NCI-H2081 treated with DMSO at 0.1 percent for 48 hours (cell line): ENCODE data around the gene CBX8.

Experiments used
- DNase-seq: peaks from one replicate; lab custom pipeline; 2025; lab: John Stamatoyannopoulos, UW

CBX8 gene

GRCh38 chr17:79792984-79793923 lies 3.6 kb downstream of the CBX8 start:
- no peak for DNase-seq

GRCh38 chr17:79792341-79792871 lies 4.5 kb downstream of the CBX8 start:
- no peak for DNase-seq

- no peak for DNase-seq
Measured at GRCh38 chr17:79791735-79792161, 5.1 kb downstream of the CBX8 start.

GRCh38 chr17:79790805-79791734 lies 5.8 kb downstream of the CBX8 start:
- no peak for DNase-seq

GRCh38 chr17:79789943-79790804 lies 6.7 kb downstream of the CBX8 start:
- DNase-seq, result no peak

- no peak for DNase-seq
Measured at GRCh38 chr17:79788989-79789942, 7.6 kb downstream of the CBX8 start.

GRCh38 chr17:79788455-79788854 lies 8.4 kb downstream of the CBX8 start:
- DNase-seq, result no peak

- DNase-seq, result no peak
Measured at GRCh38 chr17:79786930-79787643, 9.8 kb downstream of the CBX8 start.

- DNase-seq, result no peak
Measured at GRCh38 chr17:79785900-79786810, 10.7 kb downstream of the CBX8 start.

GRCh38 chr17:79785017-79785899 lies 11.6 kb downstream of the CBX8 start:
- no peak for DNase-seq

- no peak for DNase-seq
Measured at GRCh38 chr17:79784353-79785016, 12.4 kb downstream of the CBX8 start.

- DNase-seq, result no peak
Measured at GRCh38 chr17:79783891-79784290, 13.0 kb downstream of the CBX8 start.

- no peak for DNase-seq
Measured at GRCh38 chr17:79781736-79782575, 14.9 kb downstream of the CBX8 start.

- no peak for DNase-seq
Measured at GRCh38 chr17:79781012-79781650, 15.7 kb downstream of the CBX8 start.

- no peak for DNase-seq
Measured at GRCh38 chr17:79779661-79780365, 17.1 kb downstream of the CBX8 start.
